Measurements from ENCODE around the gene SARDH.

DNA sequence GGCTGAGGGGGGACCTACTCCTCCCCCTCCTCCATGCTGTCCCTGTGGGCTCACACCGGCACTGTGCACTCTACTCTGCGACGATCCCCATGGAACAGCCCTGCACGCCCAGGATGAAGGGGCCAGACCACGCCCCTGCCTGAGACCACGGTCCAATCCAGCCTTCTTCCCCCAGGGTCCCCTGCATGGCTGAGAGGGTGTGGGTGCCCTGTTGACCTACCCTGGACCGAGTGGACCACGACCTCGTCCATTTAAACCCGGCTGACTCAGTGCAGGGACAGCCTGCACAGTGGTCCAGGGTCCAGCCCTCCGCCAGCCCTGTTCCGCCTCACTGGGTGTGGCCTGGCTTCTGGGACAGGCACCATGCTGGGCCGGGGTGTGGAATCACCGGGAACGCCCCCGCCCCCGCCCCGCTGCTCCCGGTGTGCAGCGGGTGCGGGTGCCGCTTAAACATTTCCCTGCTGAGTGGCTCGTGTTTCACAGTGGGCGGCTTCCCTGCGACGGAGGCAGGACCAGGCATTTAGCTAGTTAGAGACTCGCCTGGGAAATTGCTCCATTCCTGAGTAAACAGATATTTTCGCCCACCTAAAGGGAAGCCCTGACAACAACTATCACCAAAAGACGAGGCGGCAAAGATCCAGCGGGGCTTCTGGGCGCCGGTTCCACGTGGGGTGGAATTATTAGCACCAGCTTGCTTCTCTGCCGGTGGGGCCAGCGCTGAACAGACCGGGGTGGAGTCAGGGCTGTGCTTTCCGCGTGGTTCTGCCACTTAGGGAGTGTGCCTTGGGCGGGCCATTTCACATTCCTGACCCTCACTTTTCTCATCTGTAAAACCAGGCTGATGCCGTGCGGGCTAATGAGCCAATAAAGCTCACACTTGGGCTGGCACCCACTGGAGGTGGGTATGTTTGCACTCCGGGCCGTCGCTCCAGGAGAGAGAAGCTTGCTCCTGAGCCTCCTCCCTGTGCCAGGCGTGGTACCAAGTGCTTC lies 79.4 kb downstream of the SARDH start:
- TF ChIP-seq, protein P1, sequence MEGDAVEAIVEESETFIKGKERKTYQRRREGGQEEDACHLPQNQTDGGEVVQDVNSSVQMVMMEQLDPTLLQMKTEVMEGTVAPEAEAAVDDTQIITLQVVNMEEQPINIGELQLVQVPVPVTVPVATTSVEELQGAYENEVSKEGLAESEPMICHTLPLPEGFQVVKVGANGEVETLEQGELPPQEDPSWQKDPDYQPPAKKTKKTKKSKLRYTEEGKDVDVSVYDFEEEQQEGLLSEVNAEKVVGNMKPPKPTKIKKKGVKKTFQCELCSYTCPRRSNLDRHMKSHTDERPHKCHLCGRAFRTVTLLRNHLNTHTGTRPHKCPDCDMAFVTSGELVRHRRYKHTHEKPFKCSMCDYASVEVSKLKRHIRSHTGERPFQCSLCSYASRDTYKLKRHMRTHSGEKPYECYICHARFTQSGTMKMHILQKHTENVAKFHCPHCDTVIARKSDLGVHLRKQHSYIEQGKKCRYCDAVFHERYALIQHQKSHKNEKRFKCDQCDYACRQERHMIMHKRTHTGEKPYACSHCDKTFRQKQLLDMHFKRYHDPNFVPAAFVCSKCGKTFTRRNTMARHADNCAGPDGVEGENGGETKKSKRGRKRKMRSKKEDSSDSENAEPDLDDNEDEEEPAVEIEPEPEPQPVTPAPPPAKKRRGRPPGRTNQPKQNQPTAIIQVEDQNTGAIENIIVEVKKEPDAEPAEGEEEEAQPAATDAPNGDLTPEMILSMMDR (IDR thresholded peaks at IDR 0.05; ENCODE audit: extremely low read depth in 1 of 2, insufficient read depth in 1 of 2, low read depth in 1 of 2, low read length in 2 of 2), result no peak
- TF ChIP-seq POLR2A (IDR thresholded peaks at IDR 0.05; ENCODE audit: low read depth, low read length) (no peak), MYC (IDR thresholded peaks at IDR 0.05; ENCODE audit: low read depth, low read length) (no peak)
